ENCODE data around the gene KSR1.
"Not testable (repeated sequence)": the region's sequence is repeated elsewhere in the genome, so short reads cannot be mapped to it uniquely, and the experiment has no call there.

The KSR1 gene

DNA sequence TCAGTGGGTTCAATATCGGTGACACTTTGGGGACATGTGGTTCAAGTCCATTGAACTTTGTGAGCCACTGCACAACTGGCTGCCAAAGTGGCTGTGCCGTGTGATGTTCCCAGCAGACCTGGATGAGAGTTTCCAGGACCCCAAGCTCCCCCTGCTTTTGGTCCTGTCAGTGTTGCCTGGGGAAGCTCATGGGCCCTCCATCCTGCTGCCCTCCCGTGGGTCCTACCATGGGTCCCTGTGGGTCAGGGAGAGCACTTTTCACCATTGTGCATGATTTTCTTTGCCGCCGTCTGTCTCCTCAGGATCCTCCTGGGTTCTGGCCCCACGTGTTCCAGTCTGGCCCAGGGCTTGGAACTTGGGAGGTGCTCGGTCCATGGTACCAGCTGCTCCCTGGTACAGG lies 212.9 kb downstream of the KSR1 start:
- no peak for DNase-seq

DNA sequence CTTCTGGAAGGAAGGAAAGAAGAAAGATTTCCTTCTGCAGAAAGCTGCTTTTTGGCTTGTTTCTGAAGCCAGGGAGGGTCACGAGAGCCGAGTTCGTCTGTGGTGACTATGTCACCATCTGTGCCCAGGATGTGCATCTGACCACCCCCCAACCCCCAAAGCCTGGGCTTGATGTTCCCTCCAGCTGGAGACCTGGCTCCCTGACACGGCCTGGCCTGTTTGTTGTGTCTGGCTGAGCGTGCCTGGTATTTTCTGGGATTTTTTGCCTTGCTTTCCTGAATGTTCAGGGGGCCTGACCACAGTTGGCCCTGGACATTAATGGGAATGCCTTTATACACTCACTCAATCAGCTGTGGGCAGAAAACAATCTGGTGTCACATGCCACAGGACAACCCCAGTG lies 213.6 kb downstream of the KSR1 start:
- no peak for DNase-seq

DNA sequence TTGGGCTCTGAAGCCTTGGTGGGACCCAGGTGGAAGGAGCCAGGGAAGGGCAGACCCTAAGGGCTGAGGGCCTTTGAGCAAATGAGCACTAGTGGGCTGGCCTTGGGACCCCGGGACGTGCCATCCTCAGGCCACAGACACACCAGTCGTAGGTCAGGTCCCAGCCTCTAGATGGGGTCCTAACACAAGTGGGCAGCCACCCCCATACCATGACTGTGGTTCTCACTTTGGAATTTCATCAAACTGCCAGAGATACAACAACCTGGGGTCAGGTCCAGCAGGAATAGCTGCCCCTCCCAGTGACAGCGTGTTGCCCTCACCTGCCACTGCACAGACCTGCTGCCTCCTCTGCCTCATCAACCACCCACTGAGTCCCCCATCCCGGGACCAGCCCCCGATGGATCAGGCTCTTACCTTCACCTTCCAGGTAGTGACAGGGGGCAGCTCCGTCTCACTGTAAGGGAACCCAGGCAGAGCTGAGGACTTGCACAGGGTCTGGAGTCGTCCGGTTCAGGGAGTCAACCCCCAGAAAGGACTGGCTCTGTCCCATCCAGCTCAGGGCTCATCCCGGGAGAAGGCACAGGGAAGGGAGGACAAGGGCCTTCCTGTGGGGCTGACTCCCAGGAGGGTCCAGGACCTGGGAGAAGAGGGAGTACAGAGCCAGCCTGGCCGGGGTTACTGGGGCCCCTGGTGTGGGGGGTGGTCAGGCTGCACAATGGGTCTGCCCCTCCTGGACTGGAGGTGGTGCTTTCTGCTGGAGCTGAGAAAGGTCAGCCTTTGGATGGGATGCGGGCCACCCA lies 214.7 kb downstream of the KSR1 start:
- DNase-seq: no peak

DNA sequence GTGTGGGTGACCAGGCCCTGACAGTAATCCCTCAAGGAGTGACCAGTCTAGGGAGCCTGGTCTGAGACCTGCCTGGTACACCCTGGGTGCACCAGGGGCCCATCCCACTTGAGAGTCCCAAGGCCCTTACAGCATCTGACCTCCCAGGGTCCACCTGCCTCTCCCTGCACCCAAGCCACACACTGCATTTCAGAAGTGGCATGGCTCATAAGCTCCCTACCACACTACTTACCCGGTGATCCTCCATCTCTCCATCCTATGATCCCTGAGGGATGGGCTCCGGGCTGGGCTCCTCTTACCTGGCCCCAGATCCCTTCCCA lies 215.3 kb downstream of the KSR1 start:
- no peak for DNase-seq

DNA sequence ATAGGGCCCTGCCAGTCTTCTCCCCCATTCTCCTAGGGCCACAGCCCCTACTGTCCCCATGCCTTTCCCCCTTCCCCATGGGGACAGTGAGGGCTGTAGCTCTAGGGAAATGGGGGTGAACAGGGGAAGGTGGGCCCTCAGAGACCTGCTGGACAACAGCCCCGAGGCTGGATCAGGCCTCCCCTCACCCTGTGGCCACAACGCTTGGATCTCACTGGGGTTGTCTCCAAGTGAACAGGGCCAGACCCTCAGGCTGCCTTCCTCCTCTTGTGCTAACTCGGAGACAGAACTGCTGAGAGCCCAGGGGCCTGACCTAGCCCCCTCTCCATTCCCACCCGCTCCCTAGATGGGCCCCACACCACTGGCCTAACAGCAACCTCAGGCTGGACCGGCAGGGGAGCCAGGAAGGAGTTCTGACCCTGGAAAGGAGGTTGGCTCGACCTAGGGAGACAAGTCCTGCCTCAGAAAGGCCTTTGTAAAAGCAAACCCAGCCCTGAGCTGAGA lies 215.8 kb downstream of the KSR1 start:
- not testable (repeated sequence) for DNase-seq

DNA sequence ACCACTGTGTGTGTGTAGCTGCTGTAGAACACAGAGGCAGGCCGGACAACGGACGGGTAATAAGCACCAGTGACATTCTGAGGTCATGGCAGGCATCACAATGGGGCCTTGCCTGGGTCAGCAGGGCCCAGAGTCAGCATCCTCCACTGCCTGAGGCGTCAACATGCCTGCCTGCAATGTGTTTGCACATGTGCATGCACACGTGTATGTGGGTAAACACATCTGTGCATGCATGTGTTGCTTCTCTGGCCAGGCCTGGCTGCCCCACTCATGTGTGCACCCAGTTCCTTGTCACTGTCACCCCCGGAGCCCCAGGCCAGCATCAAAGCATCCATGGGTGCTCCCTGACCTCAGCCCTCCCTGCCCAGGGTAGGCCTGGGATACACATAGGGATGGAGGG lies 218.1 kb downstream of the KSR1 start:
- no peak for DNase-seq
